GM12878 (cell line): ENCODE measurements around the gene USP2.

Experiments
- MEF2B ChIP-seq: fragments of 450-650 bp; IDR thresholded peaks from 2 replicates; pipeline ENCODE4 v1.6.1; 2018; ENCODE audit warnings: mild to moderate bottlenecking, moderate library complexity; ENCODE audit not compliant: partially characterized antibody, poor library complexity, severe bottlenecking
- RAD21 ChIP-seq: IDR thresholded peaks from 2 replicates; pipeline ENCODE4 v1.6.1; 2011; ENCODE audit warnings: mild to moderate bottlenecking, low read depth, low read length, moderate library complexity; ENCODE audit not compliant: insufficient read depth
- SIX5 ChIP-seq: IDR thresholded peaks from 2 replicates; pipeline ENCODE4 v1.6.1; 2011; ENCODE audit warnings: mild to moderate bottlenecking, low read depth, low read length, moderate library complexity; ENCODE audit not compliant: severe bottlenecking
- ZNF384 ChIP-seq: IDR thresholded peaks from 2 replicates; pipeline ENCODE4 v1.6.1; 2012; ENCODE audit warnings: low read depth, mild to moderate bottlenecking, low read length, improper control_type of control experiment, borderline replicate concordance
- TF ChIP-seq, protein P1 (sequence below), 3 experiments: IDR thresholded peaks in 2 of 3; conservative IDR thresholded peaks in 1 of 3; 2 replicates each; pipeline ENCODE4 v1.5.1; 2011; ENCODE audit warnings: low read depth in 3 of 3, low read length in 3 of 3, mild to moderate bottlenecking in 3 of 3, control low read depth in 2 of 3, moderate library complexity in 2 of 3, inconsistent platforms in 1 of 3, mixed read lengths in 1 of 3; ENCODE audit not compliant: control insufficient read depth in 2 of 3, insufficient read depth in 1 of 3; ENCODE audit errors: extremely low read depth in 1 of 3

DNA sequence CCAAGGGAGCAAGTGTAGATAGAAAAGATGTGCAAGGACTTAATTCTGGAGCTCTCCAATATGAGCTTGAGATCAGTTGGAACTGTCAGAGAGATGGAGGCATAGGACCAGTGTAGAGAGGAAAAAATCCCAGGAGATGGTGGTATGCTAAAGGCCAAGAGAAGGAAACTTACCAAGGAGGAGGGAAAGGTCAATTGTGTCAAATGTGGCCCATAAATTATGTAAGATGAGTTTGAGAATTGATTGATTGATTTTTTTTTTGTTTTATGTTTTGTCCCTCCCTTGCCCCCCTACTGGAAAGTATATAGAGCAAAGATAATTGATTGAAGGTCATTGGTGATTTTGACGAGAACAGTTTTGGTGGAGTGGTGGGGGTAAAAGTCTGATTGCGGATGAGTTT lies 2.8 kb upstream of the USP2 start:
- TF ChIP-seq SIX5 (no peak), ZNF384 (no peak), MEF2B (no peak), RAD21 (no peak)
- TF ChIP-seq, protein P1, sequence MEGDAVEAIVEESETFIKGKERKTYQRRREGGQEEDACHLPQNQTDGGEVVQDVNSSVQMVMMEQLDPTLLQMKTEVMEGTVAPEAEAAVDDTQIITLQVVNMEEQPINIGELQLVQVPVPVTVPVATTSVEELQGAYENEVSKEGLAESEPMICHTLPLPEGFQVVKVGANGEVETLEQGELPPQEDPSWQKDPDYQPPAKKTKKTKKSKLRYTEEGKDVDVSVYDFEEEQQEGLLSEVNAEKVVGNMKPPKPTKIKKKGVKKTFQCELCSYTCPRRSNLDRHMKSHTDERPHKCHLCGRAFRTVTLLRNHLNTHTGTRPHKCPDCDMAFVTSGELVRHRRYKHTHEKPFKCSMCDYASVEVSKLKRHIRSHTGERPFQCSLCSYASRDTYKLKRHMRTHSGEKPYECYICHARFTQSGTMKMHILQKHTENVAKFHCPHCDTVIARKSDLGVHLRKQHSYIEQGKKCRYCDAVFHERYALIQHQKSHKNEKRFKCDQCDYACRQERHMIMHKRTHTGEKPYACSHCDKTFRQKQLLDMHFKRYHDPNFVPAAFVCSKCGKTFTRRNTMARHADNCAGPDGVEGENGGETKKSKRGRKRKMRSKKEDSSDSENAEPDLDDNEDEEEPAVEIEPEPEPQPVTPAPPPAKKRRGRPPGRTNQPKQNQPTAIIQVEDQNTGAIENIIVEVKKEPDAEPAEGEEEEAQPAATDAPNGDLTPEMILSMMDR (IDR thresholded peaks at IDR 0.05 in 2 of 3, conservative IDR thresholded peaks at IDR 0.05 in 1 of 3; ENCODE audit: control insufficient read depth in 2 of 3, extremely low read depth in 1 of 3, insufficient read depth in 1 of 3, low read depth in 3 of 3, low read length in 3 of 3), result no peak
